CD14-positive monocyte (primary cell): ENCODE measurements around the gene PLCB2. TPM values are rescaled to one million over a fixed set of nuclear protein-coding genes. Genes with fewer than 3 reads are reported as not detected.

Source experiments
- DNase-seq, 3 donors: peaks; one replicate each; pipeline ENCODE4 v3.0.0-alpha.2; 2011 to 2022
- H2AFZ ChIP-seq: 2 replicates; pipeline ENCODE4 v1.6.0; 2012; ENCODE audit warnings: mild to moderate bottlenecking, low read depth, low read length, inconsistent platforms; ENCODE audit not compliant: insufficient read depth, poor library complexity, severe bottlenecking
- H3K27ac ChIP-seq, 2 donors: 1 replicate in 1 of 2; 2 replicates in 1 of 2; pipeline ENCODE4 v1.5.1; 2012 to 2013; ENCODE audit warnings: low read length in 2 of 2, control low read depth in 1 of 2, inconsistent platforms in 1 of 2, low read depth in 1 of 2, mild to moderate bottlenecking in 1 of 2
- H3K27me3 ChIP-seq, 2 donors: one replicate each; pipeline versions ENCODE4 v1.6.0 to v1.6.1; 2011 to 2013; ENCODE audit warnings: low read length in 2 of 2; ENCODE audit not compliant: control insufficient read depth in 2 of 2, insufficient read depth in 2 of 2
- H3K36me3 ChIP-seq, 2 donors: replicated peaks in 1 of 2; 1 replicate in 1 of 2; 2 replicates in 1 of 2; pipeline versions ENCODE4 v1.5.1 to v1.6.1; 2012 to 2013; ENCODE audit warnings: low read length in 2 of 2, control low read depth in 1 of 2, inconsistent platforms in 1 of 2, mild to moderate bottlenecking in 1 of 2; ENCODE audit not compliant: insufficient read depth in 2 of 2, control insufficient read depth in 1 of 2
- H3K4me1 ChIP-seq, 2 donors: 1 replicate in 1 of 2; 2 replicates in 1 of 2; pipeline versions ENCODE4 v1.5.1 to v1.6.1; 2012 to 2013; ENCODE audit warnings: low read length in 2 of 2, control low read depth in 1 of 2, inconsistent platforms in 1 of 2, mild to moderate bottlenecking in 1 of 2, moderate library complexity in 1 of 2; ENCODE audit not compliant: insufficient read depth in 2 of 2, control insufficient read depth in 1 of 2
- H3K4me2 ChIP-seq: replicated peaks from 2 replicates; pipeline ENCODE3; 2012; ENCODE audit warnings: low read length, moderate library complexity, mild to moderate bottlenecking; ENCODE audit not compliant: poor library complexity, severe bottlenecking; ENCODE audit errors: extremely low read depth
- H3K4me3 ChIP-seq, 3 experiments: fragments of 200-600 bp in 1 of 3; sonication (generic) in 1 of 3; replicated peaks in 1 of 3; 1 replicate in 2 of 3; 2 replicates in 1 of 3; pipeline ENCODE4 v1.5.1; 2011 to 2013; ENCODE audit warnings: low read length in 3 of 3, mild to moderate bottlenecking in 3 of 3, control low read depth in 2 of 3, low read depth in 2 of 3, inconsistent platforms in 1 of 3, moderate library complexity in 1 of 3
- H3K79me2 ChIP-seq: 2 replicates; pipeline ENCODE4 v1.6.0; 2012; ENCODE audit warnings: mild to moderate bottlenecking, control low read depth, inconsistent platforms, low read length, moderate library complexity; ENCODE audit not compliant: insufficient read depth
- H3K9ac ChIP-seq: 2 replicates; pipeline ENCODE4 v1.6.0; 2017; ENCODE audit warnings: low read length, mild to moderate bottlenecking; ENCODE audit not compliant: insufficient read depth, poor library complexity, severe bottlenecking
- H3K9me3 ChIP-seq, 2 donors: replicated peaks in 1 of 2; 1 replicate in 1 of 2; 2 replicates in 1 of 2; pipeline versions ENCODE4 v1.5.1 to v1.6.1; 2012 to 2013; ENCODE audit warnings: low read length in 2 of 2, control low read depth in 1 of 2; ENCODE audit not compliant: control insufficient read depth in 1 of 2, insufficient read depth in 1 of 2
- H4K20me1 ChIP-seq: 2 replicates; pipeline ENCODE4 v1.6.0; 2012; ENCODE audit warnings: mild to moderate bottlenecking, low read length, control low read depth, moderate library complexity; ENCODE audit not compliant: insufficient read depth
- H3K27ac Mint-ChIP-seq, 7 donors: one replicate each; pipeline ENCODE4 v1.8.0; 2020; ENCODE audit warnings: mild to moderate bottlenecking in 7 of 7, mixed read lengths in 7 of 7, moderate library complexity in 6 of 7, inconsistent platforms in 2 of 7
- H3K27me3 Mint-ChIP-seq, 3 donors: one replicate each; pipeline ENCODE4 v1.8.0; 2021 to 2022; ENCODE audit warnings: low read depth in 3 of 3, mild to moderate bottlenecking in 3 of 3, mixed read lengths in 3 of 3, moderate library complexity in 3 of 3, inconsistent platforms in 1 of 3
- H3K36me3 Mint-ChIP-seq, 2 donors: one replicate each; pipeline ENCODE4 v1.8.0; 2020; ENCODE audit warnings: mixed read lengths in 2 of 2, inconsistent platforms in 1 of 2, mild to moderate bottlenecking in 1 of 2
- H3K4me1 Mint-ChIP-seq: one replicate; pipeline ENCODE4 v1.8.0; 2020; ENCODE audit warnings: mild to moderate bottlenecking, mixed read lengths
- H3K4me3 Mint-ChIP-seq, 2 donors: one replicate each; pipeline ENCODE4 v1.8.0; 2020; ENCODE audit warnings: mild to moderate bottlenecking in 2 of 2, mixed read lengths in 2 of 2, moderate library complexity in 1 of 2
- H3K9me3 Mint-ChIP-seq, 7 donors: one replicate each; pipeline ENCODE4 v1.8.0; 2020 to 2022; ENCODE audit warnings: mixed read lengths in 7 of 7, mild to moderate bottlenecking in 6 of 7, moderate library complexity in 6 of 7, inconsistent platforms in 2 of 7
- WGBS: methylation state at CpG from one replicate; pipeline ENCODE4 v1.1.5; 2013; ENCODE audit warnings: missing lambda C conversion rate; ENCODE audit not compliant: insufficient coverage; 5-methylcytosine and 5-hydroxymethylcytosine counted together
- intact Hi-C, 2 donors: fragments of 100-400 bp; cut with micrococcal nuclease; formaldehyde crosslinking; loops; one replicate each; pipeline versions ENCODE4 v1.15.0 to v1.15.1; 2023
- polyA plus RNA-seq, 3 donors: library from polyadenylated mRNA; depleted of rRNA in 1 of 3; unstranded in 2 of 3; stranded (reverse) in 1 of 3; fragments of 300-500 nt in 2 of 3; fragments of >200 nt in 1 of 3; fragmentation: Illumina TruSeq in 2 of 3; gene quantifications; 1 replicate in 2 of 3; 2 replicates in 1 of 3; pipeline ENCODE4 v1.2.3, GENCODE V29; 2012 to 2021
- TF ChIP-seq, protein P1 (sequence below): fragments of 200-600 bp; IDR thresholded peaks from one replicate; pipeline ENCODE4 v1.8.0; 2022; ENCODE audit warnings: antibody characterized with exemption, mild to moderate bottlenecking

Gene PLCB2
- polyA plus RNA-seq, 3 donors = 56.5 to 1,191 (median 74.5) TPM

DNA sequence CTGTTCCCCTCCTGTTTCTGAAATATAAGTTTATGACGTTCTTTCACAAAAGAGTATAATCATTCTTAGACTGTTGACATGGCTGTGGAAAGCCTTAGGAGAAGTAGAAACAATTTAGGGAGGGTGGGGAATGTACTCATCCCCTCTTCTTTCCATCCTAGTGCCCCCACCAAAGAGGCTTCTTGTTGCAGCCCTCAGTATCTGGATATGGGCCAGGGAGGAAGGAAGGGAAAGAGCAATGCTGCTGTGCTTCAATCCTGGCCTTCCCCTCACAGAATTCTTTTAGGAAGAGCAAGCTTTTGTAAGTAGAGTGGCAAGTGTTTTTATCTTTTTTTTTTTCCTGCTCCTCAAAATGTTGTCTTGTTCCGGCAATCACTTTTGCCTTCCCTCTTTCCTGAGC is 17.5 kb upstream of the PLCB2 start:
- H4K20me1 ChIP-seq = peaks cover 3% of the 10 kb centered on the region
- H3K36me3 ChIP-seq = peaks cover 3 to 28% of the 10 kb centered on the region in 2 donors
- H3K9me3 ChIP-seq = no peaks in the 10 kb centered on the region
- TF ChIP-seq, protein P1, sequence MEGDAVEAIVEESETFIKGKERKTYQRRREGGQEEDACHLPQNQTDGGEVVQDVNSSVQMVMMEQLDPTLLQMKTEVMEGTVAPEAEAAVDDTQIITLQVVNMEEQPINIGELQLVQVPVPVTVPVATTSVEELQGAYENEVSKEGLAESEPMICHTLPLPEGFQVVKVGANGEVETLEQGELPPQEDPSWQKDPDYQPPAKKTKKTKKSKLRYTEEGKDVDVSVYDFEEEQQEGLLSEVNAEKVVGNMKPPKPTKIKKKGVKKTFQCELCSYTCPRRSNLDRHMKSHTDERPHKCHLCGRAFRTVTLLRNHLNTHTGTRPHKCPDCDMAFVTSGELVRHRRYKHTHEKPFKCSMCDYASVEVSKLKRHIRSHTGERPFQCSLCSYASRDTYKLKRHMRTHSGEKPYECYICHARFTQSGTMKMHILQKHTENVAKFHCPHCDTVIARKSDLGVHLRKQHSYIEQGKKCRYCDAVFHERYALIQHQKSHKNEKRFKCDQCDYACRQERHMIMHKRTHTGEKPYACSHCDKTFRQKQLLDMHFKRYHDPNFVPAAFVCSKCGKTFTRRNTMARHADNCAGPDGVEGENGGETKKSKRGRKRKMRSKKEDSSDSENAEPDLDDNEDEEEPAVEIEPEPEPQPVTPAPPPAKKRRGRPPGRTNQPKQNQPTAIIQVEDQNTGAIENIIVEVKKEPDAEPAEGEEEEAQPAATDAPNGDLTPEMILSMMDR = no peak
- peaks cover 64% of the 10 kb centered on the region for H3K4me1 Mint-ChIP-seq
- intact Hi-C loops = loop anchor here in 1 of 2 donors (1.0 to 2.0 kb wide), 2 partner anchors 9 to 14 kb away; no protein-coding TSS in a partner anchor
- H3K27ac Mint-ChIP-seq = peak overlapping the region; percentile 68 to 85 (median 74)
- H3K9me3 Mint-ChIP-seq = peaks cover 0 to 3% (median 0%) of the 10 kb centered on the region in 7 donors
- peaks cover 39% of the 10 kb centered on the region in 2 donors for H3K36me3 Mint-ChIP-seq
- H3K9ac ChIP-seq = peak overlapping the region; percentile 69
- H3K4me3 ChIP-seq = peak overlapping the region; percentile 63 to 82 (median 68)
- H3K4me3 Mint-ChIP-seq = peak overlapping the region; percentile 92 to 93
- H3K4me2 ChIP-seq = peak overlapping the region; percentile 93
- no peaks in the 10 kb centered on the region for H3K27me3 ChIP-seq
- no CpG with 5 or more reads among the region's 2 CpGs for WGBS
- no peak overlapping the region for H2AFZ ChIP-seq
- H3K4me1 ChIP-seq = peaks cover 39 to 58% of the 10 kb centered on the region in 2 donors
- H3K27ac ChIP-seq = peak overlapping the region in 1 of 2 donors; percentile 72
- DNase-seq = no peak
- H3K27me3 Mint-ChIP-seq = peaks cover 0 to 5% (median 2%) of the 10 kb centered on the region in 3 donors
- peaks cover 34% of the 10 kb centered on the region for H3K79me2 ChIP-seq

DNA sequence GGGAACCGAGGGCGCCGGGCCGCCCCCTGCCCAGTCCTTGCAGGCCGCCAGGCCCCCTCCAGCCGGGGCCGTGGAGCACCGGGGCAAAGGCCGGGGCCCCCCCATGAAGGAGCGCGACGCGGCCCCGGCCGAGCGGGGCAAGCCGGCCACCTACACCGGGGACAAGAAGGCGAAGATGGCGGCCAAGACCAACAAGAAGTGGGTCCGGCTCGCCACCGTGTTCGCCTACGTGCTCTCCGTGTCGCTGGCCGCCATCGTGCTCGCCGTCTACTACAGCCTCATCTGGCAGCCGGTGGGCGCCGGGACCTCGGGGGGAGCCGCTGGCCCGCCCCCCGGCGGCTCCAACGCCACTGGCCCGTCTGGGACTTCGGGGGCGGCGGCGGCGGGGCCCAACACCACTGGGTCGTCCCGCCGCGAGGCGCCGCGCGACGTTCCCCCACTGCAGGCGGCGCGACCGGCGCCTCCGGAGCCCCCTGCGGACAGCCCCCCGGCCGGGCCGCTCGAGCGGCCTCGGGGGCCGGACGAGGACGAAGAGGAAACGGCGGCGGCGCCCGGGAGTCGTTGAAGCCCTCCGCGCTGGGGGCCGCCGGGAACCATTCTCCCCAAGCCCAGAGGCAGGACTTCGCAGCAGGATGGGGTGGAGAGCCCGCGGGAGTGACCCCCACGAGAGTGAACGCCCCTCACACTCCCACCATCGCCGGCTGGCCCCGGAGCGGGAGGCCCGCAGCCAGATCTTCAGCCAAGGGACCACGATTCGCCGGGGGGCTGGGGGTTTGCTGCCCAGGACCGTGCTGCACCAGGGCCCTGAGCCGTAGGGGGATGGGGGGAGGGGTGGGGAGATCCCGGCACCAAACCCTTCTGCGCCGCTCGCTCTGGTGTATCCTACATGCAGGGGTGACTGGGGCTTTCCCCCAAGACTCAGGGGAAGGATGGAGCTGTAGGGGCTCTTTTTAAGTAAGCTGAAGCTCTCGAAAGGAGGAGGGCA is 16.5 kb upstream of the PLCB2 start:
- peak overlapping the region; percentile 54 for H2AFZ ChIP-seq

More for the DNA sequence above, 16.5 kb upstream of the PLCB2 start:
- H3K36me3 Mint-ChIP-seq = peaks cover 34% of the 10 kb centered on the region in 2 donors
- Histone ChIP-seq H3K4me2 (peak overlapping the region; percentile 93), H3K27me3 (no peaks in the 10 kb centered on the region), H4K20me1 (peaks cover 3% of the 10 kb centered on the region), H3K36me3 (peaks cover 3 to 27% of the 10 kb centered on the region in 2 donors), H3K9ac (peak overlapping the region; percentile 69), H3K79me2 (peaks cover 34% of the 10 kb centered on the region), H3K4me1 (peaks cover 30 to 52% of the 10 kb centered on the region in 2 donors), H3K9me3 (no peaks in the 10 kb centered on the region), H3K27ac (peak overlapping the region in 1 of 2 donors; percentile 72), H3K4me3 (peak overlapping the region; percentile 63 to 82 (median 68))
- peak overlapping the region; percentile 92 to 93 for H3K4me3 Mint-ChIP-seq
- peaks cover 0 to 5% (median 2%) of the 10 kb centered on the region in 3 donors for H3K27me3 Mint-ChIP-seq
- H3K27ac Mint-ChIP-seq = peak overlapping the region in 4 of 7 donors; percentile 68 to 85 (median 74)
- intact Hi-C loops = loop anchor here in 1 of 2 donors (2.0 kb wide), 1 partner anchor 15 kb away; no protein-coding TSS in a partner anchor
- H3K9me3 Mint-ChIP-seq = peaks cover 0 to 3% (median 0%) of the 10 kb centered on the region in 7 donors
- TF ChIP-seq, protein P1 = no peak
- peaks cover 55% of the 10 kb centered on the region for H3K4me1 Mint-ChIP-seq
- WGBS = under 1% methylated on average over 90 of the region's 101 CpGs
- peak in 1 of 3 donors; percentile 19 for DNase-seq
